Loucy (cell line): Measurements from ENCODE around the gene FLT1.

Source experiments
- H2AFZ ChIP-seq: fragments of 200-600 bp; sonication (generic); 2 replicates; pipeline ENCODE4 v1.6.0; 2016; ENCODE audit warnings: antibody characterized with exemption, mild to moderate bottlenecking, low read length, moderate library complexity
- H3F3A ChIP-seq: fragments of 200-600 bp; 2 replicates; pipeline ENCODE4 v1.6.0; 2016; ENCODE audit warnings: antibody characterized with exemption, low read depth, mild to moderate bottlenecking
- H3K27me3 ChIP-seq: fragments of 200-600 bp; sonication (generic); 2 replicates; pipeline ENCODE4 v1.6.1; 2014; ENCODE audit warnings: low read length, mild to moderate bottlenecking; ENCODE audit not compliant: insufficient read depth, poor library complexity, severe bottlenecking
- H3K36me3 ChIP-seq: fragments of 200-600 bp; sonication (generic); 2 replicates; pipeline ENCODE4 v1.6.1; 2016; ENCODE audit warnings: low read length; ENCODE audit not compliant: insufficient read depth
- H3K4me1 ChIP-seq: fragments of 200-600 bp; sonication (generic); 2 replicates; pipeline ENCODE4 v1.5.1; 2014; ENCODE audit warnings: low read length, mild to moderate bottlenecking; ENCODE audit not compliant: insufficient read depth, poor library complexity, severe bottlenecking
- H3K4me2 ChIP-seq: fragments of 200-600 bp; sonication (generic); 2 replicates; pipeline ENCODE4 v1.6.0; 2014; ENCODE audit warnings: antibody characterized with exemption, low read length, low read depth, mild to moderate bottlenecking; ENCODE audit not compliant: poor library complexity, severe bottlenecking
- H3K4me3 ChIP-seq: fragments of 200-600 bp; sonication (generic); 2 replicates; pipeline ENCODE4 v1.5.1; 2014; ENCODE audit warnings: low read length, mild to moderate bottlenecking, mixed read lengths; ENCODE audit not compliant: poor library complexity, severe bottlenecking
- H3K79me2 ChIP-seq: fragments of 200-600 bp; sonication (generic); 2 replicates; pipeline ENCODE4 v1.6.1; 2014; ENCODE audit warnings: low read length; ENCODE audit not compliant: insufficient read depth
- H3K9ac ChIP-seq: fragments of 200-600 bp; sonication (generic); 2 replicates; pipeline ENCODE4 v1.6.0; 2014; ENCODE audit warnings: mild to moderate bottlenecking, low read depth, low read length, moderate library complexity; ENCODE audit not compliant: poor library complexity, severe bottlenecking
- H3K9me2 ChIP-seq: fragments of 200-600 bp; sonication (generic); replicated peaks from 2 replicates; pipeline ENCODE4 v1.6.1; 2016; ENCODE audit warnings: low read depth, low read length, mixed read lengths
- H3K9me3 ChIP-seq: fragments of 200-600 bp; sonication (generic); 2 replicates; pipeline ENCODE4 v1.6.1; 2014; ENCODE audit warnings: mild to moderate bottlenecking, antibody characterized with exemption, low read length, low read depth; ENCODE audit not compliant: insufficient read depth
- H4K20me1 ChIP-seq: fragments of 200-600 bp; sonication (generic); 2 replicates; pipeline ENCODE4 v1.6.0; 2014; ENCODE audit warnings: antibody characterized with exemption, low read length, mild to moderate bottlenecking; ENCODE audit not compliant: insufficient read depth, poor library complexity, severe bottlenecking
- EZH2phosphoT487 ChIP-seq: fragments of 200-600 bp; IDR thresholded peaks from 2 replicates; pipeline ENCODE4 v1.6.1; 2018; ENCODE audit warnings: antibody characterized with exemption, mild to moderate bottlenecking, moderate library complexity, borderline replicate concordance
- TF ChIP-seq, protein P1 (sequence below): fragments of 200-600 bp; sonication (generic); conservative IDR thresholded peaks from 2 replicates; pipeline ENCODE4 v1.5.1; 2014; ENCODE audit warnings: mild to moderate bottlenecking, antibody characterized with exemption, low read length

FLT1 gene

DNA sequence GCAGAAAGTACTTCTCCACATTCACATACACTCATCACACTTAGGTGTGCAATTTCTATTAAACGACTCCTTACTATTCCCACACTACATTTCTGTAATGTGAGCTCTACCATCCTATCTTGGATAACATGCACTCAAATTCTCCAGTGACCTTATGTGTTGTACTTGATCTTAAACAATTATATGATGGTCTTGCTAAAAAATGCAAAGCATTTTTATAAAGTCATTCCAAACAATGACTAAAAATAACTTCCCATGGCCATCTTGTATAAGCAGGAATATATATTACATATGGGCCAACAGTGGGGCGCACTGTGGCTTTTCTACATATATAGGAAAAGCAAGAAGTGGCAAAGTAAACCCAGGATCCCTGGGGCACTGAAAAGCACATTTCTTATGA is 155.5 kb downstream of the FLT1 start:
- H3K27me3 ChIP-seq = no peaks in the 10 kb centered on the region
- peaks cover 7% of the 10 kb centered on the region for H3K4me1 ChIP-seq
- H3K79me2 ChIP-seq = no peaks in the 10 kb centered on the region
- H3K9me2 ChIP-seq = no peaks in the 10 kb centered on the region
- H3K36me3 ChIP-seq = peaks cover 31% of the 10 kb centered on the region; the same call in 1 of the 2 replicates
- TF ChIP-seq, protein P1, sequence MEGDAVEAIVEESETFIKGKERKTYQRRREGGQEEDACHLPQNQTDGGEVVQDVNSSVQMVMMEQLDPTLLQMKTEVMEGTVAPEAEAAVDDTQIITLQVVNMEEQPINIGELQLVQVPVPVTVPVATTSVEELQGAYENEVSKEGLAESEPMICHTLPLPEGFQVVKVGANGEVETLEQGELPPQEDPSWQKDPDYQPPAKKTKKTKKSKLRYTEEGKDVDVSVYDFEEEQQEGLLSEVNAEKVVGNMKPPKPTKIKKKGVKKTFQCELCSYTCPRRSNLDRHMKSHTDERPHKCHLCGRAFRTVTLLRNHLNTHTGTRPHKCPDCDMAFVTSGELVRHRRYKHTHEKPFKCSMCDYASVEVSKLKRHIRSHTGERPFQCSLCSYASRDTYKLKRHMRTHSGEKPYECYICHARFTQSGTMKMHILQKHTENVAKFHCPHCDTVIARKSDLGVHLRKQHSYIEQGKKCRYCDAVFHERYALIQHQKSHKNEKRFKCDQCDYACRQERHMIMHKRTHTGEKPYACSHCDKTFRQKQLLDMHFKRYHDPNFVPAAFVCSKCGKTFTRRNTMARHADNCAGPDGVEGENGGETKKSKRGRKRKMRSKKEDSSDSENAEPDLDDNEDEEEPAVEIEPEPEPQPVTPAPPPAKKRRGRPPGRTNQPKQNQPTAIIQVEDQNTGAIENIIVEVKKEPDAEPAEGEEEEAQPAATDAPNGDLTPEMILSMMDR = no peak
- TF ChIP-seq EZH2phosphoT487 = no peak
- no peak overlapping the region for H3K4me3 ChIP-seq
- H3K9me3 ChIP-seq = no peaks in the 10 kb centered on the region
- H3K4me2 ChIP-seq = no peak overlapping the region
- H4K20me1 ChIP-seq = no peaks in the 10 kb centered on the region
- H3F3A ChIP-seq = no peaks in the 10 kb centered on the region
- no peak overlapping the region for H2AFZ ChIP-seq
- no peak overlapping the region for H3K9ac ChIP-seq

DNA sequence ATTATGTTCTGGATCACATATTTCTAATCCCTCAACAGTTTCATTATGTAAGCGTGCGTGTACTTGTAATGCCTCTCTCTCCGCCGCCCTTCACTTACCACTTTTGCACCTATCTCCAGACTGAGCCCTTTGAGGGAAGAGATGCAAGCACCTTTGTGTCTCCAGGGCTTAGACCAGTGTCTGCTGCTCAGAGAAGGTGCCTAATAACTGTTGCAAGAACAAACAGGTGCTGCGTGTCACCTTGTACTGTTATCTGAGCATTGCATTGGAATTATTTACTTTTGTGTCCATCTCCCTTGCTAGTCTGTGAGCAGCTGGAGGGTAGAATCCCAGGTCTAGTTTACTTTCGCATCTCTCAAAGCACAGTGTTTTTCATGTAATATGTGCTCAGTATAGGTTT is 156.2 kb downstream of the FLT1 start:
- Histone ChIP-seq H3K79me2 (no peaks in the 10 kb centered on the region), H3K4me2 (no peak overlapping the region), H3K9ac (no peak overlapping the region), H3F3A (no peaks in the 10 kb centered on the region), H3K4me3 (no peak overlapping the region), H2AFZ (no peak overlapping the region), H3K27me3 (no peaks in the 10 kb centered on the region), H3K36me3 (peaks cover 33% of the 10 kb centered on the region), H3K4me1 (peaks cover 7% of the 10 kb centered on the region), H3K9me2 (no peaks in the 10 kb centered on the region), H4K20me1 (no peaks in the 10 kb centered on the region), H3K9me3 (no peaks in the 10 kb centered on the region)
- TF ChIP-seq, protein P1 = no peak
- no peak for TF ChIP-seq EZH2phosphoT487

DNA sequence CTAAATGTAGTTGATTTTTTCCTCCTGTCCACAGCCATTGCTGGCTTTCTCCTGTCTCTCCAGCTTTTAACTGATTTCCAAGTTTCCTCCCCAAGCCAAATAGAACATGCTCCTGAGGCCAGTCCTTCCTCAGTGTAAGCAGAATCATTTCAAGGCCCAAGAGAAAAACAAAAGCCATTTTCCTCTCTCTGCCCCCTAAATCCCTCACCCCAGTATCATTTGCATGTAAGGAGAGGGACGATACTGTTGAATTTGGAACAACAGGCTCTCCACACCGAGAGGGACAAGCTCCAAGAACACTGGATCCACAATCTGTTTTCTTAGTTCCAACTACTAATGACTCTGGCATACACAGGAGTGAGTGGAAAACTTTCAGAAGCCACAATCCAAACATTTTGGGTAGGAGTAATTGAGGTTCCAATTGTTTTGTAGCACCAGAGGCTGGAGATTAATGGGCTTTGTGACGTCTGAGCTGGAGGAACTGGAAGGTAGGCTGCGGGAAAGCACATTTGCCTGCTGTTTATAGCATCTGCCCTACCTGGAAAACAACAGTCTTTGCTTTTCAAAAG is 156.8 kb downstream of the FLT1 start:
- Histone ChIP-seq H3K9me2 (no peaks in the 10 kb centered on the region), H3K4me1 (peaks cover 7% of the 10 kb centered on the region), H3K4me3 (no peak overlapping the region), H3K27me3 (no peaks in the 10 kb centered on the region), H2AFZ (no peak overlapping the region), H3K36me3 (peaks cover 39% of the 10 kb centered on the region), H4K20me1 (no peaks in the 10 kb centered on the region), H3K79me2 (no peaks in the 10 kb centered on the region), H3K9me3 (no peaks in the 10 kb centered on the region), H3F3A (no peaks in the 10 kb centered on the region), H3K4me2 (no peak overlapping the region), H3K9ac (no peak overlapping the region)
- TF ChIP-seq, protein P1 = no peak
- no peak for TF ChIP-seq EZH2phosphoT487
